PC-9 (cell line): ENCODE data around the gene YWHAQ. TPM values are rescaled to one million over a fixed set of nuclear protein-coding genes. Genes with fewer than 3 reads are reported as not detected.

Experiments
- BruUV-seq: library from RNA; stranded (reverse); fragments of 400-500 nt; replicated peaks from 2 replicates; lab custom pipeline; 2021; lab: Mats Ljungman, UMichigan
- CTCF ChIA-PET: fragments of 300-600 bp; sonication (Branson Sonifier 250); formaldehyde crosslinking; loops from one replicate; lab custom pipeline; 2022; ENCODE audit warnings: antibody characterized with exemption; lab: Charles Lee
- POLR2A ChIA-PET: fragments of 300-600 bp; sonication (Branson Sonifier 250); formaldehyde crosslinking; loops from one replicate; lab custom pipeline; 2022; ENCODE audit warnings: antibody characterized with exemption; ENCODE audit not compliant: unreplicated experiment; lab: Charles Lee
- DNase-seq, 2 experiments: peaks; one replicate each; pipeline versions ENCODE4 v3.0.0 to v3.0.0-alpha.2; 2015 to 2022; ENCODE audit warnings: mixed read lengths in 1 of 2
- H2AFZ ChIP-seq: fragments of 200-600 bp; sonication (generic); 2 replicates; pipeline ENCODE4 v1.8.1; 2017; ENCODE audit warnings: antibody characterized with exemption
- H3F3A ChIP-seq: fragments of 200-600 bp; sonication (generic); 2 replicates; pipeline ENCODE4 v1.8.1; 2017; ENCODE audit warnings: antibody characterized with exemption, mild to moderate bottlenecking, low read depth; ENCODE audit not compliant: insufficient read depth
- H3K27ac ChIP-seq: fragments of 200-600 bp; sonication (generic); 2 replicates; pipeline ENCODE4 v1.6.1; 2016; ENCODE audit warnings: mixed run types
- H3K27me3 ChIP-seq: fragments of 200-600 bp; sonication (generic); 2 replicates; pipeline ENCODE4 v1.6.1; 2016; ENCODE audit warnings: low read depth, mixed run types; ENCODE audit not compliant: insufficient read depth
- H3K36me3 ChIP-seq: fragments of 200-600 bp; sonication (generic); 2 replicates; pipeline ENCODE4 v1.6.1; 2016; ENCODE audit warnings: low read depth, mixed run types
- H3K4me1 ChIP-seq: fragments of 200-600 bp; sonication (generic); replicated peaks from 2 replicates; pipeline ENCODE4 v1.6.1; 2016; ENCODE audit warnings: mixed run types; ENCODE audit not compliant: insufficient read depth
- H3K4me2 ChIP-seq: fragments of 200-600 bp; sonication (generic); 2 replicates; pipeline ENCODE4 v1.6.1; 2017; ENCODE audit warnings: mixed run types
- H3K4me3 ChIP-seq: fragments of 200-600 bp; sonication (generic); 2 replicates; pipeline ENCODE4 v1.6.1; 2016; ENCODE audit warnings: mixed run types
- H3K79me2 ChIP-seq: fragments of 200-600 bp; sonication (generic); 2 replicates; pipeline ENCODE4 v1.6.1; 2017; ENCODE audit warnings: low read depth, mixed run types
- H3K9me2 ChIP-seq: fragments of 200-600 bp; sonication (generic); 2 replicates; pipeline ENCODE4 v1.8.1; 2017; ENCODE audit warnings: mild to moderate bottlenecking; ENCODE audit not compliant: insufficient read depth
- H3K9me3 ChIP-seq: fragments of 200-600 bp; sonication (generic); 2 replicates; pipeline ENCODE4 v1.8.1; 2016; ENCODE audit warnings: low read depth; ENCODE audit not compliant: insufficient read depth
- H4K20me1 ChIP-seq: fragments of 200-600 bp; sonication (generic); 2 replicates; pipeline ENCODE4 v1.8.1; 2017; ENCODE audit not compliant: insufficient read depth
- EZH2 ChIP-seq: fragments of 200-600 bp; sonication (generic); IDR thresholded peaks from 2 replicates; pipeline ENCODE4 v1.8.0; 2017; ENCODE audit warnings: antibody characterized with exemption, low read depth
- intact Hi-C: fragments of 100-400 bp; cut with micrococcal nuclease; formaldehyde crosslinking; loops from one replicate; pipeline ENCODE4 v1.10.0; 2022; ENCODE audit not compliant: unreplicated experiment
- total RNA-seq: library from RNA; stranded (reverse); gene quantifications from 2 replicates; pipeline ENCODE4 v1.2.3, GENCODE V29; 2021
- TF ChIP-seq, protein P1 (sequence below): fragments of 200-600 bp; sonication (generic); conservative IDR thresholded peaks from 2 replicates; pipeline ENCODE4 v1.6.1; 2017; ENCODE audit warnings: mixed run types, antibody characterized with exemption, mild to moderate bottlenecking, moderate library complexity

The YWHAQ gene
- total RNA-seq, 1 experiment from 2014 or later: 353 TPM

- H3K4me2 ChIP-seq: no peak overlapping the region
- no peaks in the 10 kb centered on the region for H3K9me3 ChIP-seq
- no peaks in the 10 kb centered on the region for H3K36me3 ChIP-seq
- peaks cover 18% of the 10 kb centered on the region for H3K4me1 ChIP-seq
- ChIA-PET POLR2A (interaction anchor here (0.5 to 0.6 kb wide), 2 partner anchors 19 to 21 kb away, joined by 3 to 5 read pairs; no protein-coding TSS in a partner anchor), CTCF (no interaction called here)
- no TSS peak for BruUV-seq
- intact Hi-C loops: no loop called here
- H3K9me2 ChIP-seq: no peaks in the 10 kb centered on the region
- no peaks in the 10 kb centered on the region for H4K20me1 ChIP-seq
- DNase-seq: no peak
- no peak overlapping the region for H3K4me3 ChIP-seq
- TF ChIP-seq, protein P1, sequence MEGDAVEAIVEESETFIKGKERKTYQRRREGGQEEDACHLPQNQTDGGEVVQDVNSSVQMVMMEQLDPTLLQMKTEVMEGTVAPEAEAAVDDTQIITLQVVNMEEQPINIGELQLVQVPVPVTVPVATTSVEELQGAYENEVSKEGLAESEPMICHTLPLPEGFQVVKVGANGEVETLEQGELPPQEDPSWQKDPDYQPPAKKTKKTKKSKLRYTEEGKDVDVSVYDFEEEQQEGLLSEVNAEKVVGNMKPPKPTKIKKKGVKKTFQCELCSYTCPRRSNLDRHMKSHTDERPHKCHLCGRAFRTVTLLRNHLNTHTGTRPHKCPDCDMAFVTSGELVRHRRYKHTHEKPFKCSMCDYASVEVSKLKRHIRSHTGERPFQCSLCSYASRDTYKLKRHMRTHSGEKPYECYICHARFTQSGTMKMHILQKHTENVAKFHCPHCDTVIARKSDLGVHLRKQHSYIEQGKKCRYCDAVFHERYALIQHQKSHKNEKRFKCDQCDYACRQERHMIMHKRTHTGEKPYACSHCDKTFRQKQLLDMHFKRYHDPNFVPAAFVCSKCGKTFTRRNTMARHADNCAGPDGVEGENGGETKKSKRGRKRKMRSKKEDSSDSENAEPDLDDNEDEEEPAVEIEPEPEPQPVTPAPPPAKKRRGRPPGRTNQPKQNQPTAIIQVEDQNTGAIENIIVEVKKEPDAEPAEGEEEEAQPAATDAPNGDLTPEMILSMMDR: no peak
- H3K27me3 ChIP-seq: peaks cover 6% of the 10 kb centered on the region; the same call in 1 of the 2 replicates
- H3F3A ChIP-seq: peaks cover 19% of the 10 kb centered on the region
- no peak overlapping the region for H3K27ac ChIP-seq
- no peaks in the 10 kb centered on the region for H3K79me2 ChIP-seq
- no peak overlapping the region for H2AFZ ChIP-seq
Measured at GRCh38 chr2:9648821-9649220, 18.0 kb upstream of the YWHAQ start.

DNA sequence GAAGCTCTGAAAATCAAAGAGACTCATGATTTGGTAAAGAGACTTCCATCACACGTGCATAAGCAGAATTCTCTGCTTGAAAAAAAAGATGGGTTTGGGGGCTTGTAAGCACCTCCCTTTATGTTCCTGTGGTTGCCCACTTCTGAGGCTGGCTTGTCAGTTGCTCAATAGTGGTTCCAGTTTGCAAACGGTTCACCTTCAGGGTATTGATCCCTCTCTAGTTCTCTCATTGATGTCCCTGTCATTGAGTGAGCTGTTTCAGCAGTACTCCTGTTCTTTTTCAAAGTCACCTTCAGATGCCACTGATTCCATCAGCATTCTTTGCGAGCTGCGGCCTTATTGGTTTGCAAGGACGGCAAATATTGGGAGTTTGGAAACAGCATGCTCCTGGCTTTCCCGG, 17.1 kb upstream of the YWHAQ start:
- Histone ChIP-seq H3K9me2 (no peaks in the 10 kb centered on the region), H3F3A (peaks cover 20% of the 10 kb centered on the region), H3K36me3 (no peaks in the 10 kb centered on the region), H3K4me3 (no peak overlapping the region), H3K27me3 (no peaks in the 10 kb centered on the region), H3K4me2 (no peak overlapping the region), H3K4me1 (peaks cover 20% of the 10 kb centered on the region), H3K79me2 (no peaks in the 10 kb centered on the region), H3K27ac (no peak overlapping the region), H4K20me1 (no peaks in the 10 kb centered on the region), H2AFZ (no peak overlapping the region), H3K9me3 (no peaks in the 10 kb centered on the region)
- intact Hi-C loops: no loop called here
- ChIA-PET CTCF (no interaction called here), POLR2A (no interaction called here)
- TF ChIP-seq, protein P1: no peak
- TF ChIP-seq EZH2: no peak
- DNase-seq: no peak
- no TSS peak for BruUV-seq

DNA sequence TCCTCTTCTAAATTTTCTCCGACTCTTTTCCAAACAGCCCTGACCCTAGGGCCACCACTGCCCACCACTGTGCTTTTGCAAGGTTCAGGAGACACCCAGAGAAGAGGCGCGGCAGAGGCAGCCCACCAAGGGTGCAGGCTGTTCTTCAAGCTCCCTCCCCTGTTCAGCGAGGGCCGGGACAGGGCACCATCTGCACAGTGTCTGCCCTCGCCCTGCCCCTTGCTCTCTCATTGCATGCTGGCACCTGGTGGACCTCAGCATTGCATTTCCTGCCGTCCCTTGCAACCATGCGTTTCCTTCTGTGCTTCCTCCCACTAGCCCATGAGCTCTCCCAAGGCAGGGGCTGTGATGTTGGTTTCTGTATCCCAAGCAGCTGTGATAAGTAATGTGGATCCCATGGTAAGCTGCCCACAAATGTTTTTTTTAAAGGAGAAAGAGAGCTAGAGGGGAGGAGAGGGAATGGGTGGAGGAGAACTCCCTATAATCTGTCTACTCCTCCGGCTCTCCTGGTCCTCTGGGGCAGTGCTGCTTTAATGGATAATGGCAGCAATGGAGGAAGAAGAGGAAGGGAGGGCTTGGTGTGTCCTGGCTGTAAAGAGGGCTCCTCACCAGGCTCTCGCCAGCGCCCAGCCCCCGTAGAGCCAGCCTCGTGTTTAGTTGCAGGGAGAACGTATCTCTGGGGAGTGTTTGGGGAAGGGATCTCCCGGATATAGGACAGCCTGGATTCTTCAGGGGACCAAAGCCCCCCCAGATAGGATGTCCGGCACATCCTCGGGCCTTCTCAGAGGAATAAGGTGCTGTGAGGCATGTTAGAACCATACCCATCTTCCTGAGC, 15.6 kb upstream of the YWHAQ start:
- POLR2A ChIA-PET: interaction anchor here (0.5 to 0.6 kb wide), 2 partner anchors 90 to 106 kb away, joined by 3 to 4 read pairs; no protein-coding TSS in a partner anchor
- H3K79me2 ChIP-seq: no peaks in the 10 kb centered on the region

More for the DNA sequence above, 15.6 kb upstream of the YWHAQ start:
- intact Hi-C loops: no loop called here
- no peak overlapping the region for H3K4me2 ChIP-seq
- no peaks in the 10 kb centered on the region for H3K9me2 ChIP-seq
- H3K4me1 ChIP-seq: peaks cover 20% of the 10 kb centered on the region
- H3K9me3 ChIP-seq: no peaks in the 10 kb centered on the region
- BruUV-seq: no TSS peak
- no peak for DNase-seq
- no peak for TF ChIP-seq EZH2
- TF ChIP-seq, protein P1: no peak
- H3K27ac ChIP-seq: no peak overlapping the region
- peaks cover 20% of the 10 kb centered on the region for H3F3A ChIP-seq
- no peaks in the 10 kb centered on the region for H3K27me3 ChIP-seq
- CTCF ChIA-PET: no interaction called here
- H3K36me3 ChIP-seq: no peaks in the 10 kb centered on the region
- H2AFZ ChIP-seq: no peak overlapping the region
- no peaks in the 10 kb centered on the region for H4K20me1 ChIP-seq
- no peak overlapping the region for H3K4me3 ChIP-seq
